CD4-positive, alpha-beta T cell treated with Interleukin-4 for 4 hours (primary cell): ENCODE results near the gene DLG2.
"Not testable (repeated sequence)": the region's sequence is repeated elsewhere in the genome, so short reads cannot be mapped to it uniquely, and the experiment has no call there.

ENCODE experiments used
- DNase-seq: peaks from one replicate; pipeline ENCODE4 v3.0.0-alpha.2; 2020

DLG2 gene

GRCh38 chr11:85627332-85627997, at the start of gene DLG2:
TSS of gene DLG2 (minus strand) at chr11:85627344.
- DNase-seq, result peak; percentile 3

- DNase-seq, result no peak
These were observed 46.2 kb upstream of the DLG2 start for GRCh38 chr11:85673393-85673792.

- DNase-seq, result no peak
These were observed 45.2 kb upstream of the DLG2 start for GRCh38 chr11:85672105-85672902.

GRCh38 chr11:85670949-85671663, 44.0 kb upstream of the DLG2 start:
- not testable (repeated sequence) for DNase-seq

- DNase-seq, result no peak
These were observed 41.0 kb upstream of the DLG2 start for GRCh38 chr11:85668157-85668556.

- no peak for DNase-seq
These were observed 39.5 kb upstream of the DLG2 start for GRCh38 chr11:85666687-85667086.

GRCh38 chr11:85665733-85666132, 38.6 kb upstream of the DLG2 start:
- peak; percentile 15 for DNase-seq

GRCh38 chr11:85664615-85665481, 37.7 kb upstream of the DLG2 start, which contains the start of gene CREBZF:
TSS of gene CREBZF (minus strand) at chr11:85665129. CDS start at chr11:85664875, 254 bp downstream.
- DNase-seq, result peak; percentile 95

- DNase-seq, result peak; percentile 88
These were observed 36.8 kb upstream of the DLG2 start for GRCh38 chr11:85663753-85664614.

GRCh38 chr11:85663080-85663752, 36.1 kb upstream of the DLG2 start:
- DNase-seq, result peak; percentile 36

- no peak for DNase-seq
These were observed 35.0 kb upstream of the DLG2 start for GRCh38 chr11:85661972-85662664.

- no peak for DNase-seq
These were observed 31.0 kb upstream of the DLG2 start for GRCh38 chr11:85658180-85658579.

- no peak for DNase-seq
These were observed 29.6 kb upstream of the DLG2 start for GRCh38 chr11:85656777-85657176.

GRCh38 chr11:85654343-85654742, 27.2 kb upstream of the DLG2 start:
- not testable (repeated sequence) for DNase-seq

GRCh38 chr11:85652786-85653447, 25.8 kb upstream of the DLG2 start:
- no peak for DNase-seq

GRCh38 chr11:85651118-85651517, 24.0 kb upstream of the DLG2 start:
- DNase-seq, result no peak

GRCh38 chr11:85647604-85648299, 20.6 kb upstream of the DLG2 start, which contains the start of gene TMEM126A:
TSS of gene TMEM126A (plus strand) at chr11:85647967. CDS start at chr11:85650256, 2,289 bp downstream.
- DNase-seq, result peak; percentile 88

GRCh38 chr11:85647078-85647477, 19.9 kb upstream of the DLG2 start:
- no peak for DNase-seq

GRCh38 chr11:85643191-85643614, 16.1 kb upstream of the DLG2 start:
- no peak for DNase-seq
